ENCODE measurements around the gene ELP1. TPM values are rescaled to one million over a fixed set of nuclear protein-coding genes. Genes with fewer than 3 reads are reported as not detected.

The ELP1 gene
- total RNA-seq, 4 donors from 2014 or later: 15.0 to 20.9 (median 20.6) TPM

GRCh38 chr9:108885643-108886348 is 48.1 kb downstream of the ELP1 start:
- no peak for TF ChIP-seq CTCF (IDR thresholded peaks at IDR 0.05; ENCODE audit: low read depth)

GRCh38 chr9:108884701-108885100 is 49.2 kb downstream of the ELP1 start:
- TF ChIP-seq CTCF (IDR thresholded peaks at IDR 0.05; ENCODE audit: low read depth): no peak

- TF ChIP-seq CTCF (IDR thresholded peaks at IDR 0.05; ENCODE audit: low read depth): no peak
These were observed 50.8 kb downstream of the ELP1 start for GRCh38 chr9:108883085-108883484.

- TF ChIP-seq CTCF (IDR thresholded peaks at IDR 0.05; ENCODE audit: low read depth): no peak
These were observed 51.7 kb downstream of the ELP1 start for GRCh38 chr9:108882052-108882888.

GRCh38 chr9:108880738-108881316 is 53.1 kb downstream of the ELP1 start:
- no peak for TF ChIP-seq CTCF (IDR thresholded peaks at IDR 0.05; ENCODE audit: low read depth)

- TF ChIP-seq CTCF (IDR thresholded peaks at IDR 0.05; ENCODE audit: low read depth): no peak
These were observed 56.4 kb downstream of the ELP1 start for GRCh38 chr9:108877524-108877923.

- no peak for TF ChIP-seq CTCF (IDR thresholded peaks at IDR 0.05; ENCODE audit: low read depth)
These were observed 57.5 kb downstream of the ELP1 start for GRCh38 chr9:108876425-108876824.

Measured in subcutaneous adipose tissue (tissue), 4 donors.